Testis (tissue), 3 donors: ENCODE measurements around the gene LCK. TPM values are rescaled to one million over a fixed set of nuclear protein-coding genes. Genes with fewer than 3 reads are reported as not detected.

Experiments
- DNase-seq: peaks from one replicate; pipeline ENCODE4 v3.0.0-alpha.2; 2019
- H3K27ac ChIP-seq, 2 donors: fragments of 200-600 bp; sonication (generic); one replicate each; pipeline ENCODE4 v1.5.1; 2019
- H3K27me3 ChIP-seq: fragments of 200-600 bp; sonication (generic); one replicate; pipeline ENCODE4 v1.5.1; 2019
- H3K36me3 ChIP-seq: fragments of 200-600 bp; sonication (generic); one replicate; pipeline ENCODE4 v1.5.1; 2017; ENCODE audit warnings: low read depth; ENCODE audit errors: missing control alignments
- H3K4me1 ChIP-seq: fragments of 200-600 bp; sonication (generic); one replicate; pipeline ENCODE4 v1.5.1; 2019
- H3K4me3 ChIP-seq, 2 donors: fragments of 200-600 bp; sonication (generic); one replicate each; pipeline ENCODE4 v1.5.1; 2017 to 2019
- H3K9me3 ChIP-seq: fragments of 200-600 bp; sonication (generic); one replicate; pipeline ENCODE4 v1.5.1; 2017
- POLR2A ChIP-seq: fragments of 450-650 bp; IDR thresholded peaks from one replicate; pipeline ENCODE4 v1.6.1; 2017; ENCODE audit warnings: antibody characterized with exemption, mild to moderate bottlenecking, moderate library complexity
- WGBS, 2 donors: methylation state at CpG; one replicate each; pipeline ENCODE4 v1.1.5; 2018; 5-methylcytosine and 5-hydroxymethylcytosine counted together
- intact Hi-C: fragments of 100-400 bp; cut with DNase I; formaldehyde crosslinking; loops from one replicate; pipeline ENCODE4 v1.15.1; 2023; ENCODE audit warnings: low total_unique reads
- polyA plus RNA-seq: library from polyadenylated mRNA; stranded (reverse); fragments of 350-450 nt; fragmentation: Illumina TruSeq; extraction: RNeasy Lipid Tissue Mini Kit (QIAGEN cat#74804); gene quantifications from one replicate; pipeline ENCODE4 v1.2.3, GENCODE V29; 2014; ENCODE audit warnings: low read depth, low replicate concordance; ENCODE audit not compliant: insufficient read depth
- total RNA-seq, 2 donors: library from RNA; depleted of rRNA; stranded (reverse); fragments of >200 nt; gene quantifications; one replicate each; pipeline ENCODE4 v1.2.3, GENCODE V29; 2016
- TF ChIP-seq, protein P1 (sequence below), 3 experiments: fragments of 450-650 bp in 2 of 3; fragments of 200-600 bp in 1 of 3; sonication (generic) in 1 of 3; IDR thresholded peaks; one replicate each; pipeline ENCODE4 v1.5.1; 2016 to 2019; ENCODE audit warnings: antibody characterized with exemption in 3 of 3, mild to moderate bottlenecking in 2 of 3, moderate library complexity in 1 of 3

The LCK gene
- total and polyA plus RNA-seq, 3 donors from 2014 or later: 0.79 to 4.3 (median 3.2) TPM

DNA sequence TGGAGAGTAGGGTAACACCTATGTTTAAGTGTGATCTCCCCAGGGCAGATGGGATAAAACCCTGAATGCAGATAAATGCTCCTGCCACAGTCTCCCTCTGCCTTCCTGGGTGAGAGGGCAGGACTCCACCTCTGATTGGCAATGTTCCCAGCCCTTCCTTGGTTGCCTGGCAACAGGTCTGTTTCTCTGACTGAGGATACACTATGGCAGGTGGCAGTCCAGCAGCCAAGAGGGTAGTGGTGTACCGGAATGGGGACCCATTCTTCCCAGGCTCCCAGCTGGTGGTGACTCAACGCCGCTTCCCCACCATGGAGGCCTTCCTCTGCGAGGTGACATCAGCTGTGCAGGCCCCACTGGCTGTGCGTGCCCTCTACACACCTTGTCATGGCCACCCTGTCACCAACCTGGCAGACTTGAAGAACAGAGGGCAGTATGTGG lies 42.2 kb upstream of the LCK start, which contains the start of gene DCDC2B:
DCDC2B (plus strand) TSS at position 199 of the 438 bp plus-strand sequence; CDS start at position 204, 5 bp downstream.
- no peaks in the 10 kb centered on the region for H3K9me3 ChIP-seq
- no peak for TF ChIP-seq POLR2A
- TF ChIP-seq, protein P1, sequence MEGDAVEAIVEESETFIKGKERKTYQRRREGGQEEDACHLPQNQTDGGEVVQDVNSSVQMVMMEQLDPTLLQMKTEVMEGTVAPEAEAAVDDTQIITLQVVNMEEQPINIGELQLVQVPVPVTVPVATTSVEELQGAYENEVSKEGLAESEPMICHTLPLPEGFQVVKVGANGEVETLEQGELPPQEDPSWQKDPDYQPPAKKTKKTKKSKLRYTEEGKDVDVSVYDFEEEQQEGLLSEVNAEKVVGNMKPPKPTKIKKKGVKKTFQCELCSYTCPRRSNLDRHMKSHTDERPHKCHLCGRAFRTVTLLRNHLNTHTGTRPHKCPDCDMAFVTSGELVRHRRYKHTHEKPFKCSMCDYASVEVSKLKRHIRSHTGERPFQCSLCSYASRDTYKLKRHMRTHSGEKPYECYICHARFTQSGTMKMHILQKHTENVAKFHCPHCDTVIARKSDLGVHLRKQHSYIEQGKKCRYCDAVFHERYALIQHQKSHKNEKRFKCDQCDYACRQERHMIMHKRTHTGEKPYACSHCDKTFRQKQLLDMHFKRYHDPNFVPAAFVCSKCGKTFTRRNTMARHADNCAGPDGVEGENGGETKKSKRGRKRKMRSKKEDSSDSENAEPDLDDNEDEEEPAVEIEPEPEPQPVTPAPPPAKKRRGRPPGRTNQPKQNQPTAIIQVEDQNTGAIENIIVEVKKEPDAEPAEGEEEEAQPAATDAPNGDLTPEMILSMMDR (IDR thresholded peaks at IDR 0.05): no peak
- 89 to 90% methylated on average over 4 to 5 of the region's 5 CpGs for WGBS, 2 donors
- H3K4me3 ChIP-seq: no peak within 1 kb of the TSS
- H3K27ac ChIP-seq: no peak within 1 kb of the TSS
- peaks cover 25% of the 10 kb centered on the region for H3K4me1 ChIP-seq
- no peaks in the 10 kb centered on the region for H3K36me3 ChIP-seq
- DNase-seq: peak; percentile 64
- intact Hi-C loops: no loop called here
- H3K27me3 ChIP-seq: no peaks in the 10 kb centered on the region

DNA sequence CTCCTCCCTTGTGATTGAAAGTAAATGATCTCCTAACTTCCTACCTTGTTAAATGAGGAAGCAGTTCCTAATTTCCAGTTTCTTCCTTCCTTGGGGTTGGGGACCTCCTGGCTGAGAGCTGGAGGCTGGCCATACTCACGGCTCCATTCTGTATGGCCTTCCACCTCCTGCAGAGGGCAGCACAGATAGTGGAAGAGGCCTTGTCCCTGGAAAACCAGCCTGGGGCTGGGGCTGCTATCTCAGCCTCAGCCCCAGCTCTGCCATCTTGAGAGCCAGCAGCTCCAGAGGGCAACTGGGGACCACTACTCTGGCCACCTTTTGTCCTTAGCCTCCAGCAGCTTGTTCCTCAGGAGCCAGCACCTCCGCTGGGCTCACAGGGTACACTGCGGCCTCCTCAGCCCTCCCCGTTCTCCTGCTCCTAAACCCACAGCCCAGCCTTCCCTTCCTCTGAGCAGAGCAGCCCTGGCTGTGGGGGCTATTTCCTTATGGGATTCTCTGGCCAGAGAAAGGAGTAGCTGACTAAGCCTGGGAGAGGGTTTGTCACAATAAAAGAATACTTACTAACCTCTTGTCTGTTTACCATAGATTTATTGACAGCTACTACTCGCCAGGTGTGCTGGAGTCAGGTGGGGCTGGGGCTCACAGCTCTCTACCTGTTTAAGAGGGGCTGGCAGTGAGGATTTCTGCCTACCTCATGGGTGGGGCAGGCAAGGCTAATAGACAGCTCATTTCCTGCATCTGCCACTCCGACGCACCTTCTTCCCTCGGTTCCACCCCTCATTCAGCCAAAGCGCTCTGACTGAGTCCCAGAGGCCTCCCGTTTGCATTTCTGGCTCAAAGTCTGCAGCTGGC lies 35.2 kb upstream of the LCK start:
- H3K36me3 ChIP-seq: no peaks in the 10 kb centered on the region

DNA sequence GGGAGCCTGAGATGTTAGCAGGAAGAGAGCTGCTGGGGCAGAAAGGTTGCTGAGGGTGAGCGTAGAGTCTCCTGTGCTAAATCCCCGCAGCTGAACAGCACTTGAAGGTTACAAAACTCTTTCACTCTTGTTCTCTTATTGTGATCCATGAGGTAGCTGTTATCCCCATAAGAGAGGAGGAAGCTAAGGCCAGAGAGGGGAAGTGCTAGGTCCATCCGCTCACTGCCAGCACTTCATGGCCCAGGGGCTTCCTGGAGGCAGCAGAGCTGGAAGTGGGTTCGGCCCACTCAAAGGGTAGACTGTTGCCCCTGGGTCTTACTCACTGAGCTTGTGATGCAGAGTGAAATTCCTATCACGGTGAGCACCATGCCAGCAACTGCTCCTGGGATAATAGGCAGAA lies 34.5 kb upstream of the LCK start:
- intact Hi-C loops: no loop called here
- Histone ChIP-seq H3K4me3 (no peak overlapping the region), H3K36me3 (no peaks in the 10 kb centered on the region), H3K9me3 (no peaks in the 10 kb centered on the region), H3K4me1 (peaks cover 25% of the 10 kb centered on the region), H3K27me3 (no peaks in the 10 kb centered on the region), H3K27ac (no peak overlapping the region)
- TF ChIP-seq, protein P1 (IDR thresholded peaks at IDR 0.05): no peak
- DNase-seq: no peak
- 91 to 94% methylated on average over 5 of the region's 5 CpGs for WGBS, 2 donors

More for the DNA sequence above, 35.2 kb upstream of the LCK start:
- Histone ChIP-seq H3K4me1 (peaks cover 18% of the 10 kb centered on the region), H3K27me3 (no peaks in the 10 kb centered on the region), H3K9me3 (no peaks in the 10 kb centered on the region), H3K27ac (peak overlapping the region; percentile 12 to 36), H3K4me3 (no peak overlapping the region)
- DNase-seq: peak; percentile 82
- TF ChIP-seq POLR2A: no peak
- TF ChIP-seq, protein P1 (IDR thresholded peaks at IDR 0.05): peak; percentile 61 to 72 (median 65)
- 81 to 89% methylated on average over 9 to 10 of the region's 10 CpGs for WGBS, 2 donors
- intact Hi-C loops: no loop called here

DNA sequence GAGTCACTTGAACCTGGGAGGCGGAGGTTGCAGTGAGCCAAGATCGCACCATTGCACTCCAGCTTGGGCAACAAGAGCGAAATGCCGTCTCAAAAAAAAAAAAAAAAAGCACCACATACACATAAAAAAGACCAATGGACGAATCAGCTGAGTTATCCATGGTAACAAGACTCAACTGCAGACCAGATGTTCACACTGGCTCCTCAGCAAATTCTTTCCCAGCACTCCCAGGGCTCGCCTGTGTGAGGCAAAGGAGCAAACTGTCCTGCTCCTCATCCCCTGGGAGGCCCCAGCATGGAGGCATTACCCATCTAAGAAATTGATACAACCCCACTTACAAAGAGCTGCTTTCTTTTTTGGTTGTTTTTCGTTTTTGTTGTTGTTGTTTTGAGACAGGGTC lies 32.0 kb upstream of the LCK start:
- no peak overlapping the region for H3K4me3 ChIP-seq
- intact Hi-C loops: no loop called here
- peak overlapping the region in 1 of 2 donors; percentile 12 for H3K27ac ChIP-seq
- no peaks in the 10 kb centered on the region for H3K36me3 ChIP-seq
- no peak for DNase-seq
- peaks cover 33% of the 10 kb centered on the region for H3K4me1 ChIP-seq
- H3K9me3 ChIP-seq: no peaks in the 10 kb centered on the region
- 64 to 72% methylated on average over 7 of the region's 7 CpGs for WGBS, 2 donors
- H3K27me3 ChIP-seq: no peaks in the 10 kb centered on the region
- TF ChIP-seq, protein P1 (IDR thresholded peaks at IDR 0.05): no peak
- no peak for TF ChIP-seq POLR2A
